Measurements from ENCODE around the gene RNF8. TPM values are rescaled to one million over a fixed set of nuclear protein-coding genes. Genes with fewer than 3 reads are reported as not detected.

The RNF8 gene
- total and polyA plus RNA-seq, 2 of the 4 experiments (the other 2 are of a cell fraction), result 16.5 to 17.9 TPM

DNA sequence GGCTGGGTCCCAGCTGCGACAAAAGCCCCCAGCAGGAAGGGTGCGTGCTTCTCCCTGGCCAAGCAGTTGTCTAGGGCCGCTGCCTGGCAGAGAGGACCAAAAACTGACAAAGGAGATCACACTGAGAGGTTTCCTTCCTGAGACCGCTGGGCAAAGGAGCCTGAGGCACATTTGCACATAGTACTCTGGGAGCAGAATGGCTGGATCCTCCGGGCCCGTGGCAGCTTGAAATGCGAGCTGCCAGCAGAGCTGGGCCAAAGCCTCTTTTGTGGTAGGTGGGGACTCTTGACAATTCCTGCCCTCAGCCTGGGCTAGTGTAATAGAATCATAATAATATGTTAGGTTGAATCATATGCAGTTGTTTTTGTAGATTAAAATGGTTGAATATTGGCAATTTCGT is 33.1 kb upstream of the RNF8 start:
- Histone ChIP-seq H3K36me3 (ENCODE audit: control insufficient read depth, insufficient read depth, low read length) (peaks cover 43% of the 10 kb centered on the region), H2AFZ (replicated peaks; ENCODE audit: low read length, poor library complexity) (no peak overlapping the region), H3K14ac (replicated peaks; ENCODE audit: low read depth, low read length) (no peak overlapping the region), H3K4me1 (ENCODE audit: control insufficient read depth, insufficient read depth, low read length) (peaks cover 3% of the 10 kb centered on the region), H4K8ac (ENCODE audit: low read depth in 2 of 2, low read length in 2 of 2) (no peak overlapping the region), H2BK5ac (ENCODE audit: low read depth, low read length, poor library complexity, severe bottlenecking) (no peak overlapping the region), H3K9me3 (ENCODE audit: control insufficient read depth, insufficient read depth, low read length) (no peaks in the 10 kb centered on the region), H2BK120ac (ENCODE audit: low read depth, low read length) (no peak overlapping the region), H2AK5ac (ENCODE audit: low read depth, low read length) (no peak overlapping the region), H2BK20ac (ENCODE audit: low read depth, low read length) (no peak overlapping the region), H2AK9ac (replicated peaks; ENCODE audit: low read depth, low read length, poor library complexity) (no peak overlapping the region), H3K18ac (ENCODE audit: low read depth, low read length) (no peak overlapping the region), H3K9ac (ENCODE audit: low read depth, low read length) (no peak overlapping the region), H3K4me3 (ENCODE audit: insufficient read depth, low read depth, low read length) (no peak overlapping the region), H3K9me1 (ENCODE audit: insufficient read depth, low read length) (peaks cover 16% of the 10 kb centered on the region), H3K27ac (ENCODE audit: insufficient read depth, low read length) (no peak overlapping the region), H2BK15ac (ENCODE audit: low read depth, low read length) (no peak overlapping the region), H4K20me1 (ENCODE audit: insufficient read depth, low read length) (peaks cover 4% of the 10 kb centered on the region; the same call in 1 of the 2 replicates), H3K4ac (ENCODE audit: low read depth, low read length) (no peak overlapping the region), H3K4me2 (ENCODE audit: low read depth, low read length) (no peak overlapping the region), H3K79me1 (ENCODE audit: low read depth in 1 of 2, low read length in 2 of 2) (no peaks in the 10 kb centered on the region), H4K5ac (ENCODE audit: low read depth, low read length) (no peak overlapping the region), H3K23ac (ENCODE audit: low read depth, low read length) (no peak overlapping the region), H3K27me3 (ENCODE audit: control insufficient read depth, insufficient read depth, low read length) (no peaks in the 10 kb centered on the region), H3K56ac (ENCODE audit: extremely low read depth, insufficient read depth, low read length) (no peak overlapping the region), H4K91ac (ENCODE audit: insufficient read depth, low read depth, low read length) (no peak overlapping the region)
- WGBS, 2 experiments (ENCODE audit: extremely low coverage in 2 of 2, insufficient read length in 1 of 2), result 87% methylated on average over 3 of the region's 8 CpGs; no CpG with 5 or more reads in 1 of the 2 experiments
- BruUV-seq (replicated peaks), result no TSS peak
- intact Hi-C loops (cut with micrococcal nuclease) (no loop called here), in situ Hi-C loops (cut with MboI; ENCODE audit: low sequenced_read_pairs) (no loop called here), dilution Hi-C loops (cut with HindIII; ENCODE audit: low sequenced_read_pairs, unreplicated experiment) (no loop called here)
- DNase-seq (no peak), ATAC-seq (ENCODE audit: low read depth) (no peak)
- ChIA-PET POLR2A (ENCODE audit: unreplicated experiment) (no interaction called here), CTCF (interaction anchor here (1.0 kb wide), 1 partner anchor 10 kb away, joined by 7 read pairs; no protein-coding TSS in a partner anchor)
- TF ChIP-seq SMC3 (IDR thresholded peaks at IDR 0.05; ENCODE audit: low read depth, low read length) (no peak), FOS (IDR thresholded peaks at IDR 0.05; ENCODE audit: low read depth, low read length) (no peak), BHLHE40 (IDR thresholded peaks at IDR 0.05; ENCODE audit: low read depth, low read length) (no peak), RCOR1 (IDR thresholded peaks at IDR 0.05; ENCODE audit: insufficient replicate concordance, low read length) (no peak), MAZ (IDR thresholded peaks at IDR 0.05; ENCODE audit: borderline replicate concordance, low read depth, low read length) (no peak), USF2 (IDR thresholded peaks at IDR 0.05; ENCODE audit: low read depth, low read length) (no peak), CHD1 (IDR thresholded peaks at IDR 0.05; ENCODE audit: low read depth, low read length) (no peak), CEBPB (IDR thresholded peaks at IDR 0.05; ENCODE audit: low read depth, low read length) (no peak), MXI1 (IDR thresholded peaks at IDR 0.05; ENCODE audit: borderline replicate concordance, low read depth, low read length) (no peak), RAD21 (IDR thresholded peaks at IDR 0.05; ENCODE audit: low read length) (no peak), RFX5 (IDR thresholded peaks at IDR 0.05; ENCODE audit: low read depth, low read length) (no peak), MAFK (IDR thresholded peaks at IDR 0.05; ENCODE audit: low read depth, low read length) (no peak), NFE2L2 (IDR thresholded peaks at IDR 0.05; ENCODE audit: low read depth, low read length) (no peak), ELK1 (IDR thresholded peaks at IDR 0.05; ENCODE audit: borderline replicate concordance, low read depth, low read length) (no peak), POLR2A (IDR thresholded peaks at IDR 0.05; ENCODE audit: low read depth, low read length) (no peak)
- TF ChIP-seq, protein P1, sequence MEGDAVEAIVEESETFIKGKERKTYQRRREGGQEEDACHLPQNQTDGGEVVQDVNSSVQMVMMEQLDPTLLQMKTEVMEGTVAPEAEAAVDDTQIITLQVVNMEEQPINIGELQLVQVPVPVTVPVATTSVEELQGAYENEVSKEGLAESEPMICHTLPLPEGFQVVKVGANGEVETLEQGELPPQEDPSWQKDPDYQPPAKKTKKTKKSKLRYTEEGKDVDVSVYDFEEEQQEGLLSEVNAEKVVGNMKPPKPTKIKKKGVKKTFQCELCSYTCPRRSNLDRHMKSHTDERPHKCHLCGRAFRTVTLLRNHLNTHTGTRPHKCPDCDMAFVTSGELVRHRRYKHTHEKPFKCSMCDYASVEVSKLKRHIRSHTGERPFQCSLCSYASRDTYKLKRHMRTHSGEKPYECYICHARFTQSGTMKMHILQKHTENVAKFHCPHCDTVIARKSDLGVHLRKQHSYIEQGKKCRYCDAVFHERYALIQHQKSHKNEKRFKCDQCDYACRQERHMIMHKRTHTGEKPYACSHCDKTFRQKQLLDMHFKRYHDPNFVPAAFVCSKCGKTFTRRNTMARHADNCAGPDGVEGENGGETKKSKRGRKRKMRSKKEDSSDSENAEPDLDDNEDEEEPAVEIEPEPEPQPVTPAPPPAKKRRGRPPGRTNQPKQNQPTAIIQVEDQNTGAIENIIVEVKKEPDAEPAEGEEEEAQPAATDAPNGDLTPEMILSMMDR (conservative IDR thresholded peaks at IDR 0.05; ENCODE audit: low read depth, low read length), result no peak

Measured in IMR-90 (cell line).